Thymus (tissue), 11 donors: ENCODE measurements around the gene SUGCT. TPM values are rescaled to one million over a fixed set of nuclear protein-coding genes. Genes with fewer than 3 reads are reported as not detected.

ENCODE experiments used
- DNase-seq, 9 donors: peaks; one replicate each; pipeline ENCODE4 v3.0.0-alpha.2; 2013; ENCODE audit warnings: low spot score in 9 of 9, low read depth in 6 of 9, missing footprints in 1 of 9
- H3K27ac ChIP-seq, 2 donors: one replicate each; pipeline ENCODE4 v1.5.1; 2013; ENCODE audit warnings: control low read depth in 1 of 2, low read depth in 1 of 2, low read length in 1 of 2, mild to moderate bottlenecking in 1 of 2, moderate library complexity in 1 of 2
- H3K27me3 ChIP-seq, 2 donors: one replicate each; pipeline ENCODE4 v1.5.1; 2013; ENCODE audit warnings: low read length in 1 of 2; ENCODE audit not compliant: control insufficient read depth in 2 of 2, insufficient read depth in 1 of 2
- H3K36me3 ChIP-seq, 2 donors: one replicate each; pipeline ENCODE4 v1.5.1; 2013; ENCODE audit warnings: low read length in 1 of 2, mild to moderate bottlenecking in 1 of 2, moderate library complexity in 1 of 2; ENCODE audit not compliant: control insufficient read depth in 2 of 2, insufficient read depth in 2 of 2
- H3K4me1 ChIP-seq, 2 donors: one replicate each; pipeline ENCODE4 v1.5.1; 2013; ENCODE audit warnings: low read length in 2 of 2; ENCODE audit not compliant: control insufficient read depth in 2 of 2, insufficient read depth in 2 of 2
- H3K4me3 ChIP-seq, 2 donors: one replicate each; pipeline ENCODE4 v1.5.1; 2013; ENCODE audit warnings: low read length in 2 of 2, control low read depth in 1 of 2, mild to moderate bottlenecking in 1 of 2
- H3K9me3 ChIP-seq, 2 donors: one replicate each; pipeline ENCODE4 v1.5.1; 2013; ENCODE audit warnings: low read length in 1 of 2, mild to moderate bottlenecking in 1 of 2; ENCODE audit not compliant: control insufficient read depth in 2 of 2, insufficient read depth in 1 of 2
- WGBS: extraction: QIAGEN DNeasy Blood & Tissue Kit; methylation state at CpG from one replicate; pipeline ENCODE4 v1.1.7; 2013; 5-methylcytosine and 5-hydroxymethylcytosine counted together
- polyA plus RNA-seq: library from polyadenylated mRNA; stranded (reverse); fragments of 200-250 nt; gene quantifications from one replicate; pipeline ENCODE4 v1.2.3, GENCODE V29; 2013
- total RNA-seq: library from RNA; stranded (reverse); fragments of 120-200 nt; gene quantifications from one replicate; pipeline ENCODE4 v1.2.4, GENCODE V29; 2013
- donor health status: healthy.

The SUGCT gene
- total and polyA plus RNA-seq, 2 donors = 1.6 to 5.5 TPM

DNA sequence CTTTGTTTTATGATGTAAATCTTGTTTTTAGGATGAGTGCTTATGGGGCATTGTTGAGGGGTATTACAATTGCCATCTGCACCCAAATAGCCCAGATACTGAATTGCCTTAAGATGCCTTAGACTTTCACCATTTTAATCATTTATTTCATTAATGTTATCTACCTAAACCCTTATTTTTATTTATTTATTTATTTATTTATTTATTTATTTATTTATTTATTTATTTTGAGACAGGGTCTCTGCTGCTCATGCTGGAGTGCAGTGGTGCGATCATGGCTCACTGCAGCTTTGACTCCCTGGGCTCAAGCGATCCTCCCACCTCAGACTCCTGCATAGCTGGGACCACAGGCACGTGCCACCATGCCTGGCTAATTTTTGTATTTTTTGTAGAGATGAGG is 560.2 kb downstream of the SUGCT start:
- DNase-seq = no peak
- Histone ChIP-seq H3K27me3 (no peaks in the 10 kb centered on the region), H3K9me3 (no peaks in the 10 kb centered on the region), H3K4me3 (no peak overlapping the region), H3K36me3 (no peaks in the 10 kb centered on the region), H3K4me1 (no peaks in the 10 kb centered on the region), H3K27ac (no peak overlapping the region)
- 98% methylated on average over 3 of the region's 3 CpGs for WGBS

DNA sequence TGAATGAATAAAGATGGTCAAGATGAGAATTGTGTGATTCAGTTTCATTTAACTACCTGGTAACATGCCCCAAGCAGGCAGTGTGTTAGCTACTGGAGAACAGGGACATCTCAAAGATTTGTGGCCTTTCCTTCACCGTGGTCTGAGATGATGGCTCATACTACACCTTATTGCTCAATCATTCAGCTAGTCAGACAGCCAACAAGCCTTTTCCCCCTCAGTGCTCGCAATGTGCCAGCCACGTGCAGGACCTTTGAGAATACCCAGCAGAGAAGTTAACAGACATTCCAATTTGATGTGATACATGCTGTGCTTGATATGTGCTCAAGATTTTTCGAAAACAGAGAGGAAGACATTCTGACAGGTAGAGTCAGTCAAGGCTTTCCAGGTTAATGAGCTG is 562.8 kb downstream of the SUGCT start:
- peaks cover 6 to 11% of the 10 kb centered on the region in 2 donors for H3K4me1 ChIP-seq
- H3K4me3 ChIP-seq = no peak overlapping the region
- 94% methylated on average over 4 of the region's 4 CpGs for WGBS
- no peak for DNase-seq
- H3K36me3 ChIP-seq = no peaks in the 10 kb centered on the region
- H3K27me3 ChIP-seq = no peaks in the 10 kb centered on the region
- H3K27ac ChIP-seq = no peak overlapping the region
- no peaks in the 10 kb centered on the region for H3K9me3 ChIP-seq

DNA sequence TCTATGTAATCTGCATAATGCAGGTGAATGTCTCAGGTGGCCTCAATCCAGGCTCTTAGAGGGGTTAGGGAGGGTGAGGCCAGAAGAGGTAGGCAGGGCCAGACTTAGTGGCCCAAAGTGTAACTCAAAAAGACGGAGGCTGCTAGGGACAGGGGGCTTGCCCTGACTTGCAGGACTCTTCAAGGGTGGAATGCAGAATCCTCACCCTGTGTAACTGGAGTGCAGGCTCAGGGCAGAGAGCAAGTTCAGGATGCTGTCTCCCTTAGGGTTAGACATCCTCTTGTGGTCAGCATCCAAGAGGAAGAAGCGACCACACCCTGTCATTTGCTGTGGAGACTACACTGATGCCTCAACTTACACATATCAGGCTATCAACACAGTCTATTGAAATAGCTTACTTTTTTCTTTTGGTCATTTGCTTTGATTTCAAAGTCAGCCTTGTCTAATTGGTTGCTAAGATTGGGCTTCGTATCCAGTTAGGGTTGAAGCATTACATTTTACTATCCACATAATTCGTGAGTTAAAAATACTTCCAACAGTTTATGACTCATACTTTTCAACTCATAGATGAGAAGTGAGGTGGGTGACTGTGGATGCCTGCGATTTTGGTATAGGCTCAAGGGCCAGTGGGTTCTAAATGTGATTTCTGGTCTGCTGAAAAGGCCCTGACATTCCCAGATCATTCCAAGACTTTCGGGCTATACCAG is 563.6 kb downstream of the SUGCT start:
- no peaks in the 10 kb centered on the region for H3K36me3 ChIP-seq
- no peak for DNase-seq
- 95% methylated on average over 6 of the region's 6 CpGs for WGBS
- peaks cover 6 to 11% of the 10 kb centered on the region in 2 donors for H3K4me1 ChIP-seq
- no peaks in the 10 kb centered on the region for H3K27me3 ChIP-seq
- no peak overlapping the region for H3K4me3 ChIP-seq
- no peaks in the 10 kb centered on the region for H3K9me3 ChIP-seq
- no peak overlapping the region for H3K27ac ChIP-seq

DNA sequence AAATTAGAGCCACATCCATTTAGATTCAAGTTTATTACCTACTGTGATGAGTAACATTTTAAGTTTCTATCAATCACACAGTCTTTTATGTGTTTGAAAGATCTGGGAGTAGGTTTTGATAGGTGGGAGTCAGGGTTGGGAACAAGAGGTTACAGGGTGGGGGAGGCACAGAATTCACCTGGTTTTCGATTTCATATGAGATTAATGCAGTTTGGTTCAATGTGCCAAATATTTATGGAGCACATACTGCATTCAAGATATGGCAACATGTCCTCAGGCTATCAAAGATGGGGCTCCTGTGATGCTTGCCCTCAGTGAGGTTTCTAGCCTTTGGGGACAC is 564.1 kb downstream of the SUGCT start:
- WGBS = 89% methylated on average over 1 of the region's 1 CpG

DNA sequence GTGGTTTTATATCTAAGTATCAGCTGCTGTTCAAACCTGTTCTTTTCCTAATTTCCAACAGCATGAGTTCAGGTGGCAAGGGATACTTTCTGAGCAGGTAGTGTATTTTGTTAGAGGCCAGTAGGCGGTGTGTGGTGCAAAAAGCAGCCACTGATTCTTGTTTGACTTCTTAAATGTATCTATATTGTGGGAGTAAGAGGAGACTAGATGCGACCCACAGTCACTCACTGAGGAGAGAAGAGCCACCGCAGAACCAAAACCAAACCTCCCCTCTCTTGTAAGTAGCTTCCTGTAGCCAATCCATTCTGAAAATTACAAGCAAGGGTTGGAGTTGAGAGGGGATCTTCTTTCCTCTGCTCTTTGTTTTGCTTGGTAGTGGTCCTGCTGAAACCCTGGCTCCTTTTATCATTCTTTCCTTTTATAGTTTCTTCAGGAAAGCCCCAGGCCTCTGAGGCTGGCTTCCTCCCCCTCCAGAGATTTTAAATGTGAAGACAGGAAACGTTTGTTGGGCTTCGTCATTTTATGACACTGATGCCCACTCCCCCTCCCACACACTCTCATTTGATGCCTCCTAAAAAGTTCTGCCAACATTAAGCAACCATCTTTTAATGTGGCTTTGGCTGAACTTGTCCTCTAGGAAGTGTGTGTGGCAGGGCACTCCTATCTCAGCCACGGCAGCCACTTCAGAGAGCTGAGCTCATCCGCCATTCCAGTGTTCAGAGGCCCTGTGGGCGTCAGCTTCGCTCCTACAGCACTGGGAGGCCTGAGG is 566.0 kb downstream of the SUGCT start:
- no peak overlapping the region for H3K27ac ChIP-seq
- no peaks in the 10 kb centered on the region for H3K36me3 ChIP-seq
- no peaks in the 10 kb centered on the region for H3K9me3 ChIP-seq
- peak in 1 of 9 donors; percentile 41 for DNase-seq
- WGBS = 33% methylated on average over 9 of the region's 9 CpGs
- H3K27me3 ChIP-seq = no peaks in the 10 kb centered on the region
- H3K4me3 ChIP-seq = no peak overlapping the region
- H3K4me1 ChIP-seq = peaks cover 6 to 11% of the 10 kb centered on the region in 2 donors

More for the DNA sequence above, 564.1 kb downstream of the SUGCT start:
- Histone ChIP-seq H3K27ac (no peak overlapping the region), H3K27me3 (no peaks in the 10 kb centered on the region), H3K9me3 (no peaks in the 10 kb centered on the region), H3K4me1 (peaks cover 6 to 11% of the 10 kb centered on the region in 2 donors), H3K4me3 (no peak overlapping the region), H3K36me3 (no peaks in the 10 kb centered on the region)
- no peak for DNase-seq

DNA sequence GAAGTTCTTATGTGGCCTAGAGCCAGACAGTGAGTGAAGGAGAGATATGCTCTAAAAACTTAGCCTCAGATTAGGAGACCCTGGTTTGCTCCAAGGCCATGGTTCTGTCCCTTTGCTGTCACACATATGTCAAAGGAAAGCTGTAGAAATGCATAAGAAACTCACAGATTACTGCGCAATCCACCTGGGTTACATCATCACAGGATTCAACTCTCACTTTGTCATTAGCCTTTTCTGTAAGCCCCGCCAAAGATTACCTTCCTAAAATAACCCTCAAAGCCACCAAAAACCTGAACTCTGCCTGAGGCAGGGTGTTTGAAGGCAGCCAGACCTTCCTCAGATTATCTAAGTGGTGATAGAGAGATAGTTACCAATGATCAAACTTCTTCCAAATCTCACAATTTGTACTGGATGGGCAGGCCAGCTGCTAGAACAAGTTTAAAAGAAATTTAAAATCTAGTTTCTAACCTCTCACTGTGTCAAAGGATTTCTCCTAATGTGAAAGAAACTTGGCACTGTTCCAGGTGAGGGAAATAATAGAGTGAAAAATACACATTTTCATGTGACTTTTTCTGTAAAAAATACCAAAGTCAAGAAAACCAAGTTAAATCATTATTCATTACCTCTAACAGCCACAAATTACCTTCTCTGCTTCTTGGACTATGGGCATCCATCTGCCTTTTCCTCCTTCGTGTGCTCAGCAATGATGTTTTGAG is 567.2 kb downstream of the SUGCT start:
- Histone ChIP-seq H3K27ac (no peak overlapping the region), H3K9me3 (no peaks in the 10 kb centered on the region), H3K36me3 (no peaks in the 10 kb centered on the region), H3K27me3 (no peaks in the 10 kb centered on the region), H3K4me3 (no peak overlapping the region), H3K4me1 (peaks cover 6 to 11% of the 10 kb centered on the region in 2 donors)
- DNase-seq = peak in 1 of 9 donors; percentile 3
- 93% methylated on average over 3 of the region's 3 CpGs for WGBS

DNA sequence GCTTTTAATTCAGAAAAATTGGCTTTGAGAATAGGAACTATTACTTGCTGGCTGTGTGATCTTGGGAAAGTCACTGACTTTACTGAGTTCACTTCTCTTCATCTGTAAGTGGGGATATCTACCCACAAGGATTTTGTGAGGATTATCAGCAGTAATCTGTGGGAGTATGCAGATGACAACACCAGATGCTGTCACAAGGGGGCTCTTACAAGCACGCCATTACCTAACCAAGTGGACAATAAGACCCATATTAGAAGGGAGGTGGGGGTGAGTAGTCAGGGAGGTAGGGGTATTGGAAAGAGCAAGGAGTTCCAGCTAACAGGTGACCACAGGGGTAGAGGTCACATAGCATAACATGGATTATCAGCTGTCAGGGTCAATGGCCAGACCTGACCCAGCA is 569.4 kb downstream of the SUGCT start:
- DNase-seq = no peak
- Histone ChIP-seq H3K27ac (no peak overlapping the region), H3K9me3 (no peaks in the 10 kb centered on the region), H3K36me3 (no peaks in the 10 kb centered on the region), H3K27me3 (no peaks in the 10 kb centered on the region), H3K4me1 (peaks cover 6 to 11% of the 10 kb centered on the region in 2 donors), H3K4me3 (no peak overlapping the region)
- WGBS = 97% methylated on average over 1 of the region's 1 CpG

DNA sequence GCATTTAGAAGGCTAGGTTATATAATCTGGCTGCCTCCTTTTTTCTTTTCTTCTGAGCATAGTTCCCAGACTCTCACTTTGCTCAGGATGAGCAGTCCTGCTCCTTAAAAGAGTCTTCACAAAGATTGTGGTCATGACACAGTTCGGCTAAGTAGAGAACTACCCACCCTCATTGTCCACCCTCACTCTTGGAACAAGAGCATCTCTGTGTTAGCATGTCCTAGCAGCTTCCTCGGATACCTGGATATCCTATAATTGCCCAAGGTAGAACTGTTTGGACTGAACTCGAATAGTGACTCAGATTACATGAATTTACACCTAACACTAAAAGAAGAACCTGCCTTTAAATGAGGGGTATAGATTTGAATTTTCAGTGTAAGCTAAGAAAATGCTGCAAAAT is 572.0 kb downstream of the SUGCT start:
- Histone ChIP-seq H3K9me3 (no peaks in the 10 kb centered on the region), H3K4me1 (no peaks in the 10 kb centered on the region), H3K27ac (no peak overlapping the region), H3K36me3 (no peaks in the 10 kb centered on the region), H3K27me3 (no peaks in the 10 kb centered on the region), H3K4me3 (no peak overlapping the region)
- 93% methylated on average over 3 of the region's 3 CpGs for WGBS
- no peak for DNase-seq
